GM18508 (cell line): ENCODE results near the gene FHOD3.
"Not testable (repeated sequence)": the region's sequence is repeated elsewhere in the genome, so short reads cannot be mapped to it uniquely, and the experiment has no call there.

Source experiments
- ATAC-seq: cut with Tn5 transposase; IDR thresholded peaks from one replicate; pipeline ENCODE4 v1.9.1; 2021; ENCODE audit warnings: moderate number of reproducible peaks; ENCODE audit not compliant: insufficient read depth, unreplicated experiment

FHOD3 gene

DNA sequence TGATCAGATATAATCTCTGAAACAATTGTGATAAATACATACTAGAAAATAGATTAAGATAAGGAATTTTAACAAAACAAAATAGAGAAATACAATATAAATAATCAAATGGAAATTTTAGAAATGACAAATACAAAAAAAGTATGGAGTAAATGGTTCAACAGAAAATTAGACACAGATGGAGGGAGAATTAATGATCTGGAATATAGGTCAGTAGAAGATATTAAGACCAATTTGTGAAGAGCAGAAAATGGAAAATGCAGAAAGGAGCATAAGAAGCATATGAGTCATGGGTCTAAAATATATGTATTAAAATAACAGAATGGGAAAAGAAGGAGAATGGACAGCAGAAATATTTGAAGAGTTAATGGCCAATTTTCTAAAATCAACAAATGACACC is 44.4 kb downstream of the FHOD3 start:
- no peak for ATAC-seq

DNA sequence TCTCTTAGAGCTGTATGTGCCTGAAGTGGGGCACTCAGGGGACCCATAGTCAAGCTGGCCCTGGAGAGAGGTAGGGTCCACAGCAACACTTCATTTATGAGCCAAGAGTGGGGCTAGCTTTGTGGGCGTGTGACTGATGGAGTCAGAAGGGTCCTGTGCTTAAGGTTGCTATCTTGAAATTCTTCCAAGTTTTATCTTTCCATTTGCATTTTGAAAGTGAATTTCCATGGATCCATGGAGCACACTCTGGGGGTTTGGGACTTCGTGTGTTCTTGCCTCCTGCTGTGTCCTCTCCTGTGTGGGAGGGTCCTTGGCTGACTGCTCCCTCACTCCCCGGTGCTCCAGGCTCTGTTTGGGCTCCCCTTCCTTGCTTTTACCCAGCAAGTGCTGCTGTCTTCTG is 50.8 kb downstream of the FHOD3 start:
- ATAC-seq, result no peak

DNA sequence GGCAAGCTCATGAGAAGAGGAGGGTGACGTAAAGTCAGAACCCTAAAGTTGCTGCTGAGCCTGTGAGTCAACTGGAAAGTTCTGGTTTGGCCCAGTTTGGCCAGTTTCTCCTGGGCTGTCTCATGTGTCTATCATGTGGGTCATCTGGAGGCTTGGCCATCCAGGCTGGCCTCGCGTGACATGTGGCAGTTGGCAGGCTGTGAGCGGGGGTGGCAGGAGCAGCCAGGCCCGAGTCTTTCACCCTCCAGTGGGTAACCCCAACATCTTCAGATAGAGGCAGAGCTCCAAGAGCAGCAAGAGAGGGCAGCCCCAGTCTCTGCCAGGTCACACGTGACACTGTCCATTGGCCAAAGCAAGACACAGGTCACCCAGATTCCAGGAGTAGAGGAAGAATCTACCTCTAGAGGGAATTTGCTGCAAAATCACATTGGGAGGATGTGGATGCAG is 51.5 kb downstream of the FHOD3 start:
- no peak for ATAC-seq

DNA sequence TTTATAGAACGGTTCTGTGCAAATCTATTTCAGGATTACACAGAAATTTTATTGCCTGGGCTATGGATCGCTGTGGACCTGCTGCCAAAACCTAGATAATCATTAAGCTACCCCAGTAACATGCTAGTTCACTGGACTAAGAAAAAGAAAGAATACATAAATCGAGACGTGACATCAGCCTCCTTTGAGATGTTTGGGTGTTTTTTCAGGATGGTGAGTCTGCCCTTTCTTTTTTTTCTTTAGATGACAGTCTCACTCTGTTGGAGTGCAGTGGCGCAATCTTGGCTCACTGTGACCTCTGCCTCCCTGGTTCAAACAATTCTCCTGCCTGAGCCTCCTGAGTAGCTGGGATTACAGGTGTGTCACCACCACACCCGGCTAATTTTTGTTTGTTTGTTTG is 52.0 kb downstream of the FHOD3 start:
- no peak for ATAC-seq

DNA sequence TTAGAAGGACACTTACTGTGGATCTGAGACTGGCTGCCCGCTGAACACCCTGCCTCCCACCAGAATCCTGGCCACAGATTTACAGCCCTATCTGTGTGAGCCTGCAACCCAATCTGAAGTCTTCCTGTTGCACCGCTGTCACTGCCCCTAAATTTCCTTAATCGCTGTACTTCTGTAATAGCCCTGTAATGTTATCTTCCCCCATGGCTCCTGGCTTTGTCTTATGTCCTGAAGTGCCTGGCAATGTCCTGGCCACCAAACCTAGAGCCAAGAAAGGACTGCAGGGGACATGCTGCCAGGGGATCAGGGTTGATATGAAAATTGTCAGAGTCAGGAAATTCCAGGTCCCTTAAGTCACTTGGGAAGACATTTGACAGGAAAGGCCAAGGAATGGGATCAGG is 52.7 kb downstream of the FHOD3 start:
- no peak for ATAC-seq

DNA sequence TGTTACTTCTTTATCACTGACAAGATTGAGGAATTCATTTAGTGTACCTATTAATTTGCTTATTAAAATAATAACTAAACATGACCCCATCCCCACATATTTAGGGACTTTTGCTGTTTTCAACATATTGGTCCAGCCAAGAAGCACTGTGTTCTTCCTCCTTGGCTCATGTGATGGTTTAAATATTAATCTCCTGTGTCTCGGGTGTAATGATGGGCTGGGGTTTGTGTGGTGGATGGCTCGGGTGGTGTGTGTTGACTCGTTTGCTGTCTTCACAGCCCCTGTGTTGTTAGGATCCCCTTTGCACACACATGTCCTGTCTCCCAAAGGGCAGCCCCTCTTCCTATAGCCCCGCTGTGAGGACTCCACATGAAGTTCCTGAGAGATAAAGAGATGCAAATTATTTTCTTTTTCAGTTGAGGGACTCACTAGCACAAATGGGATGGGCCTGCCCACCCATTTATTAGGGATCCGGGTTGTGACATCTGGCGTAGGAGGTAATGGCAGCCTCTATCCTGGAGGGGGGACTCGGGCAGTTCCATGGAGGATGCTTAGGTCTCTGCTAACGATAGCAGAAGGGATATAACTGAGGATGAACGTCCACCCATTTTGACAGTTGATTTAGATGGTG is 53.4 kb downstream of the FHOD3 start:
- no peak for ATAC-seq

DNA sequence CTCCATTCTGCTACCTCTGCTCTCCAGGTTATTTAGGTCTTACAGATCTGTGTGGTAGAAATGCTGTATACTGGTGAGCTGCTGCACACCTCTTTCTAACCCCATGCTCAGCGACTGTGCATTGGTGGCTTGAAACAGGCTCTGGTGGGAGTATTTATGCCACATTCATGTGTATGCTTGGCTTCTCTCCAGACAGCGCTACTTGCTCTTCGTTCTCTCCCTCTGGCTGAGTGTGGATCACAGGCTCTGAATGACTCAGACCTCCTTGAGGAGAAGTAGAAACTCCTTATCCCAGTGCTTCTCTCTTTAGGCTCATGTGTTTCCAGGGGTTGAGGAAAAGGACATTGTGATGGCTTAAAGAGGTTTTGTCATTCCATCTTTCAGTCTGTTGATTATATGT is 54.9 kb downstream of the FHOD3 start:
- ATAC-seq, result no peak

DNA sequence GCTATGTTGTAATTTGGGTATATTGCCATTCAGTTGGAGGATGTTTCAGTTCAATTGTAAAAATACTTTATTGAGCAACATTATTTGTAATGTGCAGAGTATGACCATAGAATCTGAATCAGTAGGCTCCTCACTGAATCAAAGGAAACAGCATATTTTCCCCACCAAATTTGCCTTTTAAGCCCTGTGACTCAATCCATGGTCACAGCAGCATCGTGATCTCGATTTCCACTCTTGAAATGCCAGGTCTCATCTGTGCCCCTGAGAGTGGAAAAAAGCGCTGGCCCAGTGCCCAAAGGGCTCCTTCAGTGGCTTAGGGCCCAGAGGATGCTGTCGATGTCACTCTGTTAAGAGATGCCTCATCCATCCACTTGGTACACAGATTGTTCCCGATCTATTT is 57.5 kb downstream of the FHOD3 start:
- ATAC-seq, result no peak

DNA sequence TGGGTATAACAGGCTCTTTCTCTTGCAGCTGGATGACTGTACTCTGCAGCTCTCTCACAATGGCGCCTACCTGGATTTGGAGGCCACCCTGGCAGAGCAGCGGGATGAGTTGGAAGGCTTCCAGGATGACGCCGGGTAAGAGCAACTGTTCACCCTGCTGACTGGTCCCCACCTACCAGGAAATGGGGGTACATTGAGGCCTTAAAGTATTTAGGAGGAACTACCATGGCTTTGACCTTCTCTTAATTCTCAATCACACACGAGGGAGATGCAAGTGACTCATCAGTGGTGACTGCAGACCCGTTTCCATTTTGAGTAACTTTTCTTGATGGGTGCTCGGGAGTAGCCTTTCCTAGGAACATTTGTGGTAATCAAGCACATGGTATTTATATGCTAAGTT is 58.0 kb downstream of the FHOD3 start:
- ATAC-seq, result no peak

DNA sequence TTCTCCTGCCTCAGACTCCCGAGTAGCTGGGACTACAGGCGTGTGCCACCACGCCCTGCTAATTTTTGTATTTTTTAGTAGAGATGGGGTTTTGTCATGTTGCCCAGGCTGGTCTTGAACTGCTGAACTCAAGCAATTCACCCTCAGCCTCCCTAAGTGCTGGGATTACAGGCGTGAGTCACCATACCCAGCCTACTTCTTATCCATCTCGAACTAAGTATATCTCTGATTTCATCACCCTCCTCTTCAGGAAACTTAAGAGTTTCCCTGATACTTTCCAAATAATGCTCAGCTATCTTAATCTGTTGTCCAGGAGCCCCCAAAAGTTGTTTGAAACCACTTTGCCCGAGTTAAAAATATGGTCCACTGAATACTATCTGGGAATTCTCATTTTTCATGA is 59.2 kb downstream of the FHOD3 start:
- not testable (repeated sequence) for ATAC-seq

DNA sequence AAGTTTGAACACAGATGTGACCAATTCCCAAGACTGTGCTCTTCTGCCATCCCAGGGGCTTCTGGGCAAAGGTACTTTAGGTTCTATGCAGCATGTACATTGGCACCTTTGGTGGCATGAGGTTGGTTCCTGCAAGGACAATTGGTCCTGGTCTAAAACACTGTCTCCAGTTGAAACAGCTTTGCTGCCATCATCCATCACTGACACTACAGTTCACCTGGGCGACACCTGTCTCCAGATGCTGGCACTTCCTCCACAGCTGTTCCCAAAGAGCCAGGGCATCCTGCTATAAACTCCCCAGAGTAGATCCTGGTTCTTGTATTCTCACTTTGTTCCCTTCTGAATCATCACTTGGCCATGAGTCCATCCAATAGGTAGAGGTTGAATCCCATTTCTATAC is 60.6 kb downstream of the FHOD3 start:
- no peak for ATAC-seq

DNA sequence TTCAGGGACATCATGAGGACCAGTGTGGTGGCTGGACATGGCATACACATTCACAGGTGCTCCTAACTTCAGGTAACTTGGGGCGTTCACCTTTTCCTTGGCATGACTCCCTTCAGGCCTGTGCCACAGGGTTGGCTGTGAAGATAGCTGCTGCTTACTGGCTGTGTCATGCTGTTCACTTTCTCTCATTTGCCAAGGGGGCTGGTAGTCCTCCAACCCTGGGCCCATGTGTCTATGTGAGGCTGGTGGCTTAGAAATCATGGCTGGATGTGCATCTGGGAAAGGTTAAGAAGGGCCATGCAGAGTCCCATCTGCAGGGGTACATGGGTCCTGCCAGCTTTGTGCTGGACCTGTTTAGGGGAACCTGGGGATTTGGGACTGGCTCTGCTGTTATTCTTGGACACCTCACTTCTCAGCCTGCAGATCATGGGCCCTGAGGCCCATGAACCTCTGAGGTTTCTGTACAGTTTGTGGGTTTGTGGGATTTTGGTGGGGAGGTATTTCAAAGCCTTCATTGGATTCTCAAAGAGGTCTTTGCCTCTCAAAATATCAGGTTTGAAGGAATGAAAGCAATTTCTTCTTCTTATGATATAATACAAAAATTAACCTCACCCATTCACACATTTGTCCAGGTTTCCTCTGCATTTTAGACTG is 62.9 kb downstream of the FHOD3 start:
- ATAC-seq, result no peak

DNA sequence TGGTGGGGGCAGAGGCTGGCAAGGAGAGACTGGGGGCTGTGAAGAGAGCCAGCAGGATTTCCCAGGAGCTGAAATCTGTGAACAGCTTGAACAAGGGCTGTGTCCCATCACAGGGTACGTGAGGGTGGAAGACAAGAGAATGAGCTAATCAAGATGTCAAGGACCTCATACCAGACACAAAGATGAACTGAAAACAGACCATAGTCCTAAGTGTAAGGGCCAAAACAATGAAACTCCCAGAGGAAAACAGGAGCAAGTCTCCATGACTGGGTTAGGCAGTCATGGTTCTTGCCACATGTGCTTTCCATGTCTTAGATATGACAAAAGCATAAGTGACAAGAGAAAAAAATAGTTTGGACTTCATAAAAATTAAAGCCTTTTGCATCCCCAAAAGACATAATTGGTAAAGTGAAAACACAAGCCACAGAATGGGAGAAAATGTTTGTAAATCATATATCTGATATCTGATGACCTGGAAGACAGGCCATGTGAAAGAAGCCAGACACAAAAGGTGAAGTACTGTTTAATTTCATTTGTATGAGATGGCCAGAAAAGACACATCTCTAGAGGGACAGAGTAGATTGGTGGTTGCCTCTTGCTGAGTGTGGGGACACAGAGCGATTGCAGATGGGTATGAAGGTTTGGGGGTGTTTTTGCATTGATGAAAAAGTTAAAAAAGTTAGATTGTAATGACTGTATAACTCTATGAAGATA is 67.6 kb downstream of the FHOD3 start:
- no peak for ATAC-seq

DNA sequence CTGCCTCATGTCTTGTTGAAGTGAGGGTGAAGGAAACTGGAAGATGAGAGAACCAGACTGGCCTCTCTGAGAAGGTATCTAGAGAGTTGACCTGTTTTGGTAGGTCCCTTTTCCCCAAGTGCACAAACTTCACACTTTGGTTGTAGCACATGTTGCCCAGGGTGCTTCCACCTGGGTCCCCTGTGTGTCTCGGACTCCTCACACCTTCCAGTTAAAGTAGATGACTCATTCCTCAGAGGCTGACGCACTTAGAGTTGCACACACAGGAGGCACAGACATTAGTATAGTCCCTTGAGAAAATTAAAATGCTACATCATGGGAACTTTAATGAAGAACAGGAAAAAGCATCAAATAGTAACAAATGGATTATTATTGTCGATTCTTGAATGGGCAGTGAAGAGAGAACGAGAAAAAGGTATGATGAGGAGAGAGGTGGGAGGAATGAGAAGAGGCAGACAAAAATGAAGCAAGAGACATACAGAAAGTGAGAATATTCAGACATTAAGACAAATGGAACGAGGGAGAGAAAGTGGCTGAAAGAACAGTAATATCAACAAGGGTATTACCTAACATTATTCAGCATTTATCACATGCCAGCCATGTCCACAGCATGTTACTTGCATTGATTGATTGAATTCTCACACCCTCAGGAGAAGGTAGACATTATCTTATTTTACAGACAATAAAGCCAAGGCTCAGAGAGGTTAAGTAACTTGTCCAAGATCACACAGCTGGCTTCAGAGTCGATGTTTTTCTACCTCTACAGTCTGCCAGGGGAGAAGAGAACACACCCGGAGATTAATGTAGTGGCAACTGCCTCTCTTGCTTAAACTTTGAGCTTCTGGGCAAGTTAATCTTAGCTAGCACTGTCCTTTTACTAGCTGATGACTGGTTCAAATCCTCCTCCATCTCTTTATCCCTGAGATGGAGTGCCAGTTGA is 68.6 kb downstream of the FHOD3 start:
- ATAC-seq, result no peak

DNA sequence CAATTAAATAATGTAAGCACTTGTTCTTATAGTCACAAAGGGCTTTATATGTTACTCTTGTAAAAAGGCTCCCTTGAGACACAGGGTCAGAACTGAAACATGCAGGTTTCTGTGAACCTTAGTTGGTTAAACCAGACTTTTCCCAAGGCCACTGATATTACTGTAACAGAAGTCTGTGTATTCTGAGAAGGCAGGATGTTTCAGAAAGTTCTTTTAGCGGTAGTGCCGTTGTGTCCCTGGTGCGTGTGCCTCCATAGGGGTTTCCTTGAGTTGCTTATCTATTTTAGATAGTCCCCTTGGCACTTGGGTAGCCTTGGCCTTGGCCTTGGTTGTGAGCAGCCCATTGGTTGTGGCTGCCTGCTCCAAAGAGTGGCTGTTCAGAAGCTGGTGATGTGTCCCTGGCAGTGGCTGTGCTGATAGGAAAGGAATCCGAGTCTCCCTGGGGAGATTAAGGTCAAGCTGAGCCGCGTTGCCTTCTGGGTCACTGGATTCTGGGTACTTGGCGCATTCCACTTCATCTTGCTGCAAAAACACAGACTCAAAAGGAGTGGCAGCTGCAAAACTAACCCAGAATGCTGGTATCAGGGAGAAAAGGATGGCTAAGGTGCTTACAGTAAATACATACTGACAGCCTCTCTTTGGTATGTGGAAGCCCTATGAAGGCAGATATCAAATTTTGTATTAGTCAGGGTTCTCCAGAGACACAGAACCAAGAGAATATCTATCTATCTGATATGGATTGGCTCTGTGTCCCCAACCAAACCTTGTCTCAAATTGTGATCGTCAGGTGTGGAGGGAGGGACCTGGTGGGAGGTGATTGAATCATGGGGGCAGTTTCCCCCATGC is 69.7 kb downstream of the FHOD3 start:
- no peak for ATAC-seq

DNA sequence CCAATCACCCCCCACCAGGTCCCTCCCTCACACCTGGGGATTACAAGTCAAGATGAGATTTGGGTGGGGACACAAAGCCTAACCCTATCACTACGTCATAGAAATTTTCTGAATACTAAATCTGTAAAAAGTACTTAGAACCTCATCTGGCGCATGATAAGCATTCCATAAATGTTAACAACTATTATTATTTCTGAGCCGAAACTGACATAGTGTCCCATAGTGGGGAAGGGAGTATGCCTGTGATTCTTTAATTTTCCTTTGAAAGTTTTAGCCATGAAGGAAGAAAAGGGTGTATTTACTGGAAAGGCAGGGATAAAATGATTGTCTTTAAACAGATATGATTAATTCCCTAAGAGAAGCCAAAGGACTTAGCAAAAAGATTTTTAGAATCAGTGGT is 71.4 kb downstream of the FHOD3 start:
- ATAC-seq, result no peak

DNA sequence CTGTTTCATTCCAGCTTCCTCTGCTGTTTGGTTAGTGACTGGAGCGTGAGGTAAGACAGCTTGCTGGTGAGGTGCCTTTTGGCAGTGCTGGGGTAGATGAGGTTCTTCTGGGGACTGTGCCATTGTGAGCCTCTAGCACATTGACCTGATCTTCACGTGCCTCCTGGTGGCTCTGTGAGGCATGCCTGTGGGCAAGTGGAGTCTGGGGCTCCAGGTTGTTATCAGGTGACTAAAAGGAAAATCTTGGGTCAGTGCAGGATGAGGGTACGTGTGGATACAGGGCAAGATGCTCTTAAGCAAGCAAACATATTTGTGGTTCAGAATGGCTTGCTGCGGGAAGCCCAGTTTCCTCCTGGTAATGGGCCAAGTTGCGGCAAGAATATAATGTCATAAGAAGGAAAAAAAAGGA is 75.4 kb downstream of the FHOD3 start:
- no peak for ATAC-seq

DNA sequence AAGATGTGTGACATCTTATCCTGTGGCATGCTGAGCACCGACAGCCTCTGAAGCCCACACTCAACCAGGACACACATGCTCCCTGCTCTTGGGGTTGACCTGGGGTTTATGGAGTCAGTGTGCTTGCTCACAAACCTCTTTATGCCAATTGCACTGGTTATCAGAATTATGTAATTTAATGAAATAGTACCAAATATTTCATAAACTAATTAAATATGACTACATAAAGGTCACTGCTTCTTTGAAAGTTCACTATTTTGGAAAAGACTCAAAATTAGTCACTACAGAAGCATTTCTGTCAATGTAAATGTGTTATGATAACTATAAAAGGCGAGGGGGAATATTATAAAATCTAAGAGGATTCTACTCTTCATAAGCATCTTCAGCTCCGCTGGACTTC is 76.7 kb downstream of the FHOD3 start:
- ATAC-seq, result no peak

DNA sequence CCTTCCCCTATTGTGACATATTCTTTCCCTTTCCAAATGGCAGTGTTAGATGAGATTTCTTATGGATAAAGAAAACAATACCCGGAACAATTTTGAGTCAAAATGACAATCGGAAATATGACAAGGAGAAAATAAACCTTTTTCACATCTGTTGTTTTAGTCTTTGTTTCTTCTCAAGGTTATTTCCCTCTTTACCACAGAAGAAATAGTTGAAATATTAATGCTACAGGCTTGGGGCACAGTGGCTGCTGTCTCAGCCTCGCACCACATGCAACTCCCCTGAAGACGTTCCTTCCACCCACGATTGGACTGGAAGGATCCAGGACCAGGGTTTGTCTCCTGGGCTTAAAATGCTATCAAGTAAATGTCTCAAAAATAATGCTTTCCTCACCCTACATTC is 77.6 kb downstream of the FHOD3 start:
- no peak for ATAC-seq

DNA sequence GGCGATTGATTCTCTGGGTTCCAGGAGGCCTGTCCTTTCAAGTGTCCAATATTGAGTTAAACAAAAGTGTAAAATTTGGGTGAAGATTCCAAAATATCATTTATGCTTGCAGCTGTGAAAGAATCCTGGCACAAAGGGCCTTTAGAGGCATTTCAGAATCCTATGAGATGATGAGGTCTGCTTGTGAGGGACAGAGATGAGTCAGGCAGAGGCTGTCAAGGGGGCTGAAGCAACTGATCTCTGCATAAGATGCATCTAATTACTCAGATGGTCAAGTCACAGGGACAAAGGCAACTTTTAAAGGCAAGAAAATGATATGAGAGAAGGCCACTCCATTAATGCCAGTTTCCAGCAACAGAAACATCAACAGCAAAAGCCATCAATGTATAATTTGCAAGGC is 78.8 kb downstream of the FHOD3 start:
- no peak for ATAC-seq
